ENCODE measurements around the gene NPIPA3.
"Not testable (repeated sequence)": the region's sequence is repeated elsewhere in the genome, so short reads cannot be mapped to it uniquely, and the experiment has no call there.

Gene NPIPA3

DNA sequence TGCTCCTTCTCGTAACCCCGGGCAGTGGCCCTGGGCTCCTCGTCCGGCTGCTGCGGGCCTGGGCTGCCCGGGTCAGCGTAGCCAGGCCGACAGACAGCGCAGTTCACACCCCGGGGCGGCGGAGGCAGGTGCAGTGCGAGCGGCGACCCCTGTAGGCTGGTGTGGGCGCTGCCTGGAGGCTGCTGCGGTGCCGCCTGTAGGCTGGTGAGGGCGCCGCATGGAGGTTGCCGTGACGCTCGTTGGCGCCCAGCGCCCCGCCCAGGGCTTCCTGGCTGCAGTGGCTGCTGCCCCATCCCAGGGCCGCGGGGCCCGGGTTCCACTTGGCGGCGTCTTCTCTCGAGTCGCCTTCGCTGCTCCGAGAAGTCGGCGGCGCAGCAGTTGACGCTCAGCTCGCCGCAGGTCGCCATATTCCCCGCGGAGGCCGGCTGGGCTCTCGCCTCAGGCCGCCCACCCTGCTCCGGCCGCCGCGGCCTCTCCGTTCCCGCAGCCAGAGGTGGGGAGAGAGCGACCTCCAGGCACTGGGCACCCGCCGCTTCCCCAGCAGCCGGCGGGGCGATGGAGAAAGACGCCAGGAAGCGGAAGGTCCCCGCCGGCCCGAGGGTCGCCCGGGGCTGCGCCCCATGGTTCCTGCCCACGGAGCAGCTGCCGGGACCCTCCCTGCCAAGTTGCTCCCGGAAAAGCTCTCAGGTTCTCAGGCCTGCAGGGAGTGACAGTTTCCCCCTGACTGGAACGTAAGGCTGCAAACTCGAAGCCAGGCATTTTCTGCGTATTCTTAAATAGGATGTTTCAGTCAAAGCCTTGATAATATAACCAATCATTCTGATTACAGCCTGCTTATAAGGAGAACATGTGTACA is 39.3 kb downstream of the NPIPA3 start, which contains the start of gene NPIPA2:
Gene NPIPA2, plus strand, starts transcription at position 261 of the 856 bp plus-strand sequence. CDS start 5,533 bp downstream, outside the sequence.
- not testable (repeated sequence) for DNase-seq (ENCODE audit: low read depth)

DNA sequence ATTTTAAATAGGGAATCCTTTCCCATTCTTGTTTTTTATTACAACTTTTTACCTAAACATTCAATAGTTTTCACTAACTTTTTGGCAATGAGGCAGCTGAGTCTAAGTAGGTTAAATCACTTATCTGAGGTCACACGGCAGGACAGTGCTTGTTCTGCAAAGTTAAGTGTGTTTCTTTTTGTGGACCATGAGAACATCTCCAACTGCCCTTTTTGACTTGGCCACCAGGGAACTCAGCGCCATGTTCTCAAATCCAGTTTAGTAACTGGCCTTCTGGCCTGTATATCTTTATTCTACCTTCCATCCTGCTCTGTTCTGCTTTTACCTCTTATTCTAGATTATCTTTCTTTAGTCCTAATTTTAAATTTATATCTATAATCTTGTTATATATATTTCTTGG is 70.4 kb downstream of the NPIPA3 start:
- DNase-seq (ENCODE audit: low read depth), result not testable (repeated sequence)

DNA sequence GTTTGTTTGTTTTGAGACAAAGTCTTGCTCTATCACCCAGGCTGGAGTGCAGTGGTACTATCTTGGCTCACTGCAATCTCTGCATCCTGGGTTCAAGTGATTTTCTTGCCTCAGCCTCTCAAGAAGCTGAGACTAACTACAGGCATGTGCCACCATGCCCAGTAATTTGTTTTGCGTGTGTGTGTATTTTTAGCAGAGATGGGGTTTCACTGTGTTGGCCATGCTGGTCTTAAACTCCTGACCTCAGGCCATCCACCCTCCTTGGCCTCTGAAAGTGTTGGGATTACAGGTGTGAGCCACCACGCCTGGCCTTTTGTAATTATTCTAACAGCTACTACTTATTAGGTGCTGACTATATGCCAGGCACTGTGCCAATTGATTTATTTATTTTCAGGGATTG is 72.4 kb downstream of the NPIPA3 start:
- not testable (repeated sequence) for DNase-seq (ENCODE audit: low read depth)

All from iris pigment epithelial cell (primary cell).